Tibial artery (tissue), 4 donors: ENCODE data around the gene TP53RK.

ENCODE experiments used
- DNase-seq, 2 donors: peaks; one replicate each; pipeline ENCODE4 v3.0.0-alpha.2; 2019
- H3K27ac ChIP-seq, 2 donors: fragments of 200-600 bp; sonication (generic) in 1 of 2; 1 replicate in 1 of 2; 2 replicates in 1 of 2; pipeline ENCODE4 v1.5.1; 2018 to 2019; ENCODE audit warnings: mild to moderate bottlenecking in 1 of 2
- H3K27me3 ChIP-seq, 2 donors: fragments of 200-600 bp; sonication (generic) in 1 of 2; one replicate each; pipeline versions ENCODE4 v1.5.1 to v1.6.0; 2016 to 2019
- H3K36me3 ChIP-seq, 3 donors: fragments of 200-600 bp; sonication (generic) in 2 of 3; one replicate each; pipeline ENCODE4 v1.5.1; 2016 to 2019; ENCODE audit warnings: mild to moderate bottlenecking in 2 of 3
- H3K4me1 ChIP-seq, 4 donors: fragments of 200-600 bp; sonication (generic) in 2 of 4; 1 replicate in 3 of 4; 2 replicates in 1 of 4; pipeline ENCODE4 v1.5.1; 2016 to 2019
- H3K4me3 ChIP-seq, 2 donors: fragments of 200-600 bp; sonication (generic) in 1 of 2; 1 replicate in 1 of 2; 2 replicates in 1 of 2; pipeline ENCODE4 v1.5.1; 2018 to 2019; ENCODE audit warnings: mild to moderate bottlenecking in 2 of 2
- H3K9me3 ChIP-seq, 3 donors: fragments of 200-600 bp; sonication (generic) in 1 of 3; one replicate each; pipeline ENCODE4 v1.5.1; 2016 to 2019
- CTCF ChIP-seq, 2 experiments: fragments of 200-600 bp in 1 of 2; fragments of 450-650 bp in 1 of 2; IDR thresholded peaks; one replicate each; pipeline ENCODE4 v1.5.1; 2017 to 2019; ENCODE audit warnings: antibody characterized with exemption in 2 of 2, mild to moderate bottlenecking in 1 of 2, moderate library complexity in 1 of 2
- intact Hi-C: fragments of 100-400 bp; cut with DNase I; formaldehyde crosslinking; loops from one replicate; pipeline ENCODE4 v1.15.0; 2023; ENCODE audit warnings: low total_unique reads

TP53RK gene

GRCh38 chr20:46647469-46647868 lies 41.8 kb downstream of the TP53RK start:
- intact Hi-C loops: no loop called here
- TF ChIP-seq CTCF (IDR thresholded peaks at IDR 0.05): no peak
- no peak for DNase-seq
- Histone ChIP-seq H3K27me3 (peaks cover 0 to 8% of the 10 kb centered on the region in 2 donors), H3K36me3 (no peaks in the 10 kb centered on the region), H3K9me3 (no peaks in the 10 kb centered on the region), H3K27ac (no peak overlapping the region), H3K4me3 (no peak overlapping the region), H3K4me1 (peaks cover 0 to 11% (median 3%) of the 10 kb centered on the region in 4 donors)

- no peaks in the 10 kb centered on the region for H3K36me3 ChIP-seq
- peaks cover 0 to 11% (median 3%) of the 10 kb centered on the region in 4 donors for H3K4me1 ChIP-seq
- H3K4me3 ChIP-seq: no peak overlapping the region
- no peaks in the 10 kb centered on the region for H3K9me3 ChIP-seq
- TF ChIP-seq CTCF (IDR thresholded peaks at IDR 0.05): no peak
- no peak overlapping the region for H3K27ac ChIP-seq
- intact Hi-C loops: no loop called here
- H3K27me3 ChIP-seq: peaks cover 0 to 8% of the 10 kb centered on the region in 2 donors
- DNase-seq: no peak
Observed at GRCh38 chr20:46646659-46647380, 42.4 kb downstream of the TP53RK start.

- H3K27me3 ChIP-seq: peaks cover 0 to 2% of the 10 kb centered on the region in 2 donors
- H3K9me3 ChIP-seq: no peaks in the 10 kb centered on the region
- H3K27ac ChIP-seq: no peak overlapping the region
- DNase-seq: no peak
- H3K36me3 ChIP-seq: no peaks in the 10 kb centered on the region
- no peak for TF ChIP-seq CTCF (IDR thresholded peaks at IDR 0.05)
- no peak overlapping the region for H3K4me3 ChIP-seq
- peaks cover 0 to 7% (median 3%) of the 10 kb centered on the region in 4 donors for H3K4me1 ChIP-seq
- intact Hi-C loops: no loop called here
Observed at GRCh38 chr20:46646122-46646521, 43.1 kb downstream of the TP53RK start.

- intact Hi-C loops: no loop called here
- Histone ChIP-seq H3K4me1 (peaks cover 0 to 6% (median 3%) of the 10 kb centered on the region in 4 donors), H3K27ac (no peak overlapping the region)
Observed at GRCh38 chr20:46644733-46645132, 44.5 kb downstream of the TP53RK start.

GRCh38 chr20:46644160-46644559 lies 45.1 kb downstream of the TP53RK start:
- no peak for DNase-seq

More at GRCh38 chr20:46644733-46645132, 44.5 kb downstream of the TP53RK start:
- DNase-seq: no peak
- no peaks in the 10 kb centered on the region for H3K9me3 ChIP-seq
- no peaks in the 10 kb centered on the region for H3K36me3 ChIP-seq
- H3K4me3 ChIP-seq: no peak overlapping the region
- H3K27me3 ChIP-seq: no peaks in the 10 kb centered on the region
- no peak for TF ChIP-seq CTCF (IDR thresholded peaks at IDR 0.05)

More at GRCh38 chr20:46644160-46644559, 45.1 kb downstream of the TP53RK start:
- H3K27ac ChIP-seq: no peak overlapping the region
- H3K36me3 ChIP-seq: no peaks in the 10 kb centered on the region
- intact Hi-C loops: no loop called here
- no peaks in the 10 kb centered on the region for H3K27me3 ChIP-seq
- H3K4me1 ChIP-seq: peaks cover 0 to 6% (median 3%) of the 10 kb centered on the region in 4 donors
- no peak for TF ChIP-seq CTCF (IDR thresholded peaks at IDR 0.05)
- H3K9me3 ChIP-seq: no peaks in the 10 kb centered on the region
- H3K4me3 ChIP-seq: no peak overlapping the region
